Stomach (tissue), 9 donors: Measurements from ENCODE around the gene HIP1. TPM values are rescaled to one million over a fixed set of nuclear protein-coding genes. Genes with fewer than 3 reads are reported as not detected.
A peak's percentile ranks its signal among the peaks of the same experiment; 100 is the strongest.

ENCODE experiments used
- DNase-seq, 2 donors: peaks; one replicate each; pipeline versions ENCODE4 v3.0.0 to v3.0.0-alpha.2; 2013 to 2019
- H3K27ac ChIP-seq, 5 donors: fragments of 200-600 bp in 4 of 5; sonication (generic) in 4 of 5; one replicate each; pipeline ENCODE4 v1.5.1; 2013 to 2019; ENCODE audit warnings: mild to moderate bottlenecking in 1 of 5, moderate library complexity in 1 of 5
- H3K27me3 ChIP-seq, 3 donors: fragments of 200-600 bp; sonication (generic); one replicate each; pipeline ENCODE4 v1.5.1; 2017 to 2019; ENCODE audit warnings: mixed run types in 1 of 3
- H3K36me3 ChIP-seq, 4 donors: fragments of 200-600 bp; sonication (generic); 1 replicate in 3 of 4; 2 replicates in 1 of 4; pipeline ENCODE4 v1.5.1; 2016 to 2019
- H3K4me1 ChIP-seq, 4 donors: fragments of 200-600 bp; sonication (generic); one replicate each; pipeline ENCODE4 v1.5.1; 2016 to 2019
- H3K4me3 ChIP-seq, 4 donors: fragments of 200-600 bp; sonication (generic) in 3 of 4; one replicate each; pipeline ENCODE4 v1.5.1; 2016 to 2019; ENCODE audit warnings: mild to moderate bottlenecking in 1 of 4
- H3K9me3 ChIP-seq, 4 donors: fragments of 200-600 bp; sonication (generic); one replicate each; pipeline ENCODE4 v1.5.1; 2016 to 2019
- CTCF ChIP-seq, 7 experiments: fragments of 450-650 bp in 4 of 7; fragments of 200-600 bp in 3 of 7; sonication (generic) in 3 of 7; IDR thresholded peaks; one replicate each; pipeline ENCODE4 v1.5.1; 2016 to 2019; ENCODE audit warnings: antibody characterized with exemption in 7 of 7, control low read depth in 2 of 7, mild to moderate bottlenecking in 1 of 7
- EP300 ChIP-seq: sonication (generic); formaldehyde crosslinking; IDR thresholded peaks from one replicate; pipeline ENCODE4 v1.6.1; 2017; ENCODE audit warnings: antibody characterized with exemption
- POLR2A ChIP-seq, 4 donors: fragments of 450-650 bp; IDR thresholded peaks; one replicate each; pipeline ENCODE4 v1.6.1; 2016; ENCODE audit warnings: antibody characterized with exemption in 4 of 4, control low read depth in 2 of 4, mild to moderate bottlenecking in 1 of 4, moderate library complexity in 1 of 4
- POLR2AphosphoS5 ChIP-seq, 3 donors: sonication (generic); formaldehyde crosslinking; IDR thresholded peaks; one replicate each; pipeline ENCODE4 v1.6.1; 2016; ENCODE audit warnings: antibody characterized with exemption in 3 of 3
- WGBS, 5 donors: extraction: QIAGEN DNeasy Blood & Tissue Kit in 3 of 5; methylation state at CpG; one replicate each; pipeline versions ENCODE4 v1.1.5 to v1.1.7; 2013 to 2018; 5-methylcytosine and 5-hydroxymethylcytosine counted together
- intact Hi-C: fragments of 100-400 bp; cut with DNase I; formaldehyde crosslinking; loops from one replicate; pipeline ENCODE4 v1.15.1; 2023; ENCODE audit warnings: low total_unique reads
- polyA plus RNA-seq, 3 donors: library from polyadenylated mRNA; stranded (reverse); fragments of 200-250 nt; gene quantifications; one replicate each; pipeline ENCODE4 v1.2.3, GENCODE V29; 2013
- total RNA-seq, 5 donors: library from RNA; depleted of rRNA; stranded (reverse); fragments of >200 nt; gene quantifications; one replicate each; pipeline versions ENCODE4 v1.1.0 to v1.2.3, GENCODE V29; 2014 to 2016
- donor health status: healthy with polysubstance abuse.
- donor health status: Bipolar disorder and iron deficiency.
- donor health status: healthy.

Gene HIP1
- total and polyA plus RNA-seq, 8 donors, result 2.8 to 15.8 (median 6.8) TPM

GRCh38 chr7:75657866-75658265 is 80.9 kb downstream of the HIP1 start:
- TF ChIP-seq CTCF (IDR thresholded peaks at IDR 0.05), result no peak
- TF ChIP-seq POLR2A (IDR thresholded peaks at IDR 0.05), result no peak
- no peak for TF ChIP-seq POLR2AphosphoS5 (IDR thresholded peaks at IDR 0.05)
- no peak for TF ChIP-seq EP300
- Histone ChIP-seq H3K27ac (peak overlapping the region in 1 of 5 donors; percentile 7), H3K36me3 (no peaks in the 10 kb centered on the region), H3K4me3 (no peak overlapping the region), H3K4me1 (no peaks in the 10 kb centered on the region), H3K9me3 (no peaks in the 10 kb centered on the region), H3K27me3 (no peaks in the 10 kb centered on the region)
- 85 to 94% (median 87%) methylated on average over 6 of the region's 6 CpGs for WGBS, 5 donors
- DNase-seq, result no peak
- intact Hi-C loops, result no loop called here

GRCh38 chr7:75656740-75657139 is 82.0 kb downstream of the HIP1 start:
- no peak for TF ChIP-seq CTCF (IDR thresholded peaks at IDR 0.05)
- no peak for TF ChIP-seq POLR2AphosphoS5 (IDR thresholded peaks at IDR 0.05)
- TF ChIP-seq EP300, result no peak
- no peak for TF ChIP-seq POLR2A (IDR thresholded peaks at IDR 0.05)
- no peak for DNase-seq

GRCh38 chr7:75655536-75655935 is 83.2 kb downstream of the HIP1 start:
- no peak for DNase-seq
- TF ChIP-seq POLR2AphosphoS5 (IDR thresholded peaks at IDR 0.05) (no peak), POLR2A (IDR thresholded peaks at IDR 0.05) (no peak)
- Histone ChIP-seq H3K4me3 (no peak overlapping the region), H3K36me3 (no peaks in the 10 kb centered on the region), H3K9me3 (no peaks in the 10 kb centered on the region), H3K4me1 (peaks cover 0 to 5% (median 4%) of the 10 kb centered on the region in 4 donors), H3K27me3 (no peaks in the 10 kb centered on the region), H3K27ac (no peak overlapping the region)
- intact Hi-C loops, result no loop called here
- 87 to 96% (median 93%) methylated on average over 2 of the region's 2 CpGs for whole genome bisulfite sequencing, 5 donors

More at GRCh38 chr7:75656740-75657139, 82.0 kb downstream of the HIP1 start:
- no peaks in the 10 kb centered on the region for H3K9me3 ChIP-seq
- no peak overlapping the region for H3K4me3 ChIP-seq
- no peaks in the 10 kb centered on the region for H3K4me1 ChIP-seq
- no peak overlapping the region for H3K27ac ChIP-seq
- H3K36me3 ChIP-seq, result no peaks in the 10 kb centered on the region
- WGBS, 5 donors, result 82 to 94% (median 91%) methylated on average over 7 of the region's 7 CpGs
- intact Hi-C loops, result no loop called here
- H3K27me3 ChIP-seq, result no peaks in the 10 kb centered on the region

GRCh38 chr7:75654855-75655254 is 83.9 kb downstream of the HIP1 start:
- H3K9me3 ChIP-seq, result no peaks in the 10 kb centered on the region
- peak in 1 of 2 donors; percentile 44 for DNase-seq
- H3K4me1 ChIP-seq, result peaks cover 2 to 12% (median 10%) of the 10 kb centered on the region in 4 donors
- no peaks in the 10 kb centered on the region for H3K27me3 ChIP-seq
- no peaks in the 10 kb centered on the region for H3K36me3 ChIP-seq
- intact Hi-C loops, result no loop called here
- 57 to 73% (median 63%) methylated on average over 4 of the region's 4 CpGs for WGBS, 5 donors
- no peak for TF ChIP-seq EP300
- no peak for TF ChIP-seq POLR2AphosphoS5 (IDR thresholded peaks at IDR 0.05)
- no peak overlapping the region for H3K4me3 ChIP-seq
- no peak overlapping the region for H3K27ac ChIP-seq

GRCh38 chr7:75653651-75654050 is 85.1 kb downstream of the HIP1 start:
- TF ChIP-seq CTCF (IDR thresholded peaks at IDR 0.05) (no peak), POLR2A (IDR thresholded peaks at IDR 0.05) (no peak), POLR2AphosphoS5 (IDR thresholded peaks at IDR 0.05) (no peak), EP300 (no peak)
- H3K9me3 ChIP-seq, result no peaks in the 10 kb centered on the region
- no peak for DNase-seq
- H3K36me3 ChIP-seq, result no peaks in the 10 kb centered on the region
- no peak overlapping the region for H3K27ac ChIP-seq
- WGBS, 5 donors, result 86 to 98% (median 93%) methylated on average over 5 to 7 of the region's 7 CpGs
- H3K27me3 ChIP-seq, result no peaks in the 10 kb centered on the region
- intact Hi-C loops, result no loop called here
- peaks cover 7 to 21% (median 16%) of the 10 kb centered on the region in 4 donors for H3K4me1 ChIP-seq
- H3K4me3 ChIP-seq, result no peak overlapping the region
